GM21390 (cell line): ENCODE results near the gene CFAP43.
A peak's percentile ranks its signal among the peaks of the same experiment; 100 is the strongest.

Experiments
- ATAC-seq: cut with Tn5 transposase; IDR thresholded peaks from one replicate; pipeline ENCODE4 v1.9.1; 2021; ENCODE audit not compliant: unreplicated experiment

CFAP43 gene, protein sequence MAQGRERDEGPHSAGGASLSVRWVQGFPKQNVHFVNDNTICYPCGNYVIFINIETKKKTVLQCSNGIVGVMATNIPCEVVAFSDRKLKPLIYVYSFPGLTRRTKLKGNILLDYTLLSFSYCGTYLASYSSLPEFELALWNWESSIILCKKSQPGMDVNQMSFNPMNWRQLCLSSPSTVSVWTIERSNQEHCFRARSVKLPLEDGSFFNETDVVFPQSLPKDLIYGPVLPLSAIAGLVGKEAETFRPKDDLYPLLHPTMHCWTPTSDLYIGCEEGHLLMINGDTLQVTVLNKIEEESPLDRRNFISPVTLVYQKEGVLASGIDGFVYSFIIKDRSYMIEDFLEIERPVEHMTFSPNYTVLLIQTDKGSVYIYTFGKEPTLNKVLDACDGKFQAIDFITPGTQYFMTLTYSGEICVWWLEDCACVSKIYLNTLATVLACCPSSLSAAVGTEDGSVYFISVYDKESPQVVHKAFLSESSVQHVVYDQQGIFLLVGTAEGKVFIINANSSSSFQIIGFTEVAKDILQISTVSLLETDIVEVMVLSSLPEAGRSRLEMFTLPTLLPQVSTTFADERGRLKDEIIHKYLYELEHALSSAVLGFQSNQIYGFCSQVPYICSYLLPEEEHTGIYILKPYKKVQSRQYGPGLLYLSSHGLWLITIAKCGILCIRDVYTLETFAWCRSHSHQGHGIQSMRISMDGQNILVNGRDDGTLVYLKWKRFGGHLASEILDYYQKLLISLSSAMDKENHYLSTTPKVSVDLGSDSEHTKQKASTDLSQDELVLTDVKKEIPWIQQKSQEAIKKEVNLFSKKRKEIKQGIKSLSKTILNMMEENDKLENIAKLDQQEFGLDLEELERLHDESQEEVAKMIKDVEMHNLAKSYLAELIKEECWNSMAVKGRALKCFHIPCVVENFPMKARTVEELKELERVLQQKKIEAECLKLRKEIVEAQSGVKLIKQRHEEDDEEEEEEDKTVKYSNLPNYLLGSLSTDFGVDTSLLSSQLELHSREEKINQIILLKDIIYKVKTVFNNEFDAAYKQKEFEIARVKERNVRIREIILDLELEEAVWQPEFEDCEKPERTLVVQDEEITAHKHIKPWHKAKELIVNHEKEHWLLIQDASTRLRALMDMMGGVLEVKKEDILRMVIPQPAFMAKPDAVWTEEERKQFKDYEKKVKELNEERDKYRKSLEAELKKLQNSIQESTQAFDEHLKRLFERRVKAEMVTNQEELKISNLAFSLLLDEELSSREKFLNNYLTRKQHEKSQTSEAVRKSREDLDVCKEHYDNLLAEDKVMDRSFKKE (N-terminal part only)

DNA sequence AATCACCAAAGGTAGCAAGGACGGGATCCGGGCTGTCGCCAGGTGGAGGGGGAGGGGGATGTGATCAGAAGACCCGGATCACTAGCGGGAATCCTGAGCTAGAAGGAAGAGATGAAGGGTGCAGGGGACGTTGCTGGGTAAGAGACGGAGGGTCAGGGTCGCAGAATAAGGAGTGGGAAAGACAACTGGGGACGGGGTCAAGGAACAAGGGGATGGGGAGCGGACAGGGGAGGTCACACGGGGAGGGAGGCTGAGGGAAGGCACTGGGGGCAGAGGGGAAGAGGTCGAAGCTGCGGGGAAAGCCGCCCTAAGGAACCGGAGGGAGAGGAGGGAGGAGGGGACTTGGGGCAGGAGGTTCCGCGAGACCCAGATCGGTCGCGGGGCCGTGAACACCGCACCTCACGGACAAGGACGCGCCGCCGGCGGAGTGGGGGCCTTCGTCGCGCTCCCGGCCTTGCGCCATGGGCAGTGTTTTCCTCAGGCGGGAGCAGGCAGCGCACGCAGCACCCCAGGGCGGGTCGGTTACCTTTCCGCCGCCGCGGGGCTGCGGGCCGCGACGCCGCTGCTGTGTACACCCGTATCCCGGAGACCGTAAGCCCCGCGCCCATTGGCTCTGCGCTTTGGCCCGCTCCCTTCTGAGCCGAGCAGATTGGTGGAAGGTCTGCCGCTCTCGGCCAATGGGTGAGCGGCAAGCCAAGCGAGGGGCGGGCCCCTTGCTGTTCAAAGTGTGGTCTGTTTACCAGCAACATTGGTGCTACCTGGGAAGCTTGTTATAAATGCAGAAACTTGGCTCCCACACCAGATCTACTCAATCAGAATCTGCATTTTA, at the start of gene CFAP43:
TSS of gene CFAP43 (minus strand) at position 581 of the 829 bp plus-strand sequence. CDS start at position 463, 118 bp downstream.
- peak; percentile 100 for ATAC-seq

DNA sequence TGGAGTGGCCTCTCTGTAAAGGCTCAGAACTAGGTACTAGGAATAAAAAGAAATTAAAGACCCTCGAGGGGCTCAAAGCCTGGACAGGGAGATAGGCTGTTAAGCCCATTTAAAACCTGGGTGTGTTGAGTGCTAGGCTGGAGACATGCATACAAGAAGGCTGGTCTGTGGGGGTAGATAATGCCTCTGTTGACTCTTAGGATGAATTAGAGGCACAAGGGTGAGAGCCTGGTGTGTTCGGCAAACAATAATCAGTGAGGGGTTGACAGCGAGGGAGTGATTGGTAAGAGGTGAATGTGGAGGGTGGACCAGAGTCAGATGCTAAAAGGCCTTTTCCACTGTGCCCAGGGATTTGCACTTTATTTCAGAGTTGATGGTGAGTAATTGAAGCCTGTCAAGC, 49.5 kb upstream of the CFAP43 start:
- no peak for ATAC-seq

DNA sequence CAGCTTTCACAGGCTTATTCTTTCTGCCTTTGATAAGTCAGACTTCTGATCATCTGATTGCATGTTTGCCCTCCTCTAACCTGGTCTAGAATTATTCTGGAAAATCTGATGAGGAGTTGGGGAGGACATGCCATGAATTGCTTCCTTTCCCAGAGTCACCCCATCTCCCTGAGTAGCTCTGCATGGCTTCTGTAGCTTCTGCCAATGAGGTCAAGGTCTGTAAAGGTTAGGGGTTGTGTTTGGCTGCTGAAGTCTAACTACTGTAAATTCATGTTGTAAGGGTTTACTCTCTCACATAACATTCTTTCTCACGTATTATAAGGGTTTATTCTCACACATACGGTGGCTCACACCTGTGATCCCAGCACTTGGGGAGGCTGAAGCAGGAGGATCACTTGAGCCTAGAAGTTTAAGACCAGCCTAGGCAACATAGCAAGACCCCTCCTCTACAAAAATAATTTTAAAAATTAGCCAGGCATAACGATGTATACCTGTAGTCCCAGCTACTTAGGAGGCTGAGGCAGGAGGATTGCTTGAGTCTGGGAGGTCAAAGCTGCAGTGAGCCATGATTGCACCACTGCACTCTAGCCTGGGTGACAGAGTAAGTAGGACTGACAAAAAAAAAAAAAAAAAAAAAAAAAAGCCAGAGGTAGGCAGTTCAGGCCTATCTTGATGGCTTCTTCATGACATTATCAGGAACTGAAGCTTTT, 47.5 kb upstream of the CFAP43 start:
- ATAC-seq: no peak

DNA sequence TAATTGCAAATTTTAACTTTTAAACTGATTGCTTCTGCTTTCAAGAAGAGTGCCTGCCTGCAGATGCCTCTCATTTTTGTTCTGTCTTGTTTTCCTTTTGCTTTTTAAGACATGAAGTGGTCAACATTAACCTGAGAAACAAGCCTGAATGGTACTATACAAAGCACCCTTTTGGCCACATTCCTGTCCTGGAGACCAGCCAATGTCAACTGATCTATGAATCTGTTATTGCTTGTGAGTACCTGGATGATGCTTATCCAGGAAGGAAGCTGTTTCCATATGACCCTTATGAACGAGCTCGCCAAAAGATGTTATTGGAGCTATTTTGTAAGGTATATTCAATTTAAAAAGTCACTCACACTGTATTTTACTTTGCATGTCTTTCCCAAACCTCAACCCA, 45.6 kb upstream of the CFAP43 start:
- ATAC-seq: no peak

DNA sequence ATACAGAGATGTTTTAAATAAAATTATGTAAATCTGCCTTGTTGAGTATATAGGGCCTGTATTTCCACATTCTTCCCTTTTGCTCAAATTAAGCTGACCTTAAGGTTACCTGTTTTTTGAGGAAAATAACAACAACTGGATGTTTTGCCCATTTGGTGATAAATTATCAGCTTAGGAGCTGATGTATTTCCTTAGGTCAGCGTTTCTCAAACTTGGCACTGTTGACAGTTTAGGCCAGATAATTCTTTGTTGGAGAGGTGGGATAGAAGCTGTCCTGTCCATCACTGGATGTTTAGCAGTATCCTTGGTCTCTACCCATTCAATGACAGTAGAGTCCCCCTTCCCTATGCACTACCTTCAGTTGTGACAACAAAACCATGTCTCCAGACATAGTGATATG, 44.0 kb upstream of the CFAP43 start:
- ATAC-seq: no peak

DNA sequence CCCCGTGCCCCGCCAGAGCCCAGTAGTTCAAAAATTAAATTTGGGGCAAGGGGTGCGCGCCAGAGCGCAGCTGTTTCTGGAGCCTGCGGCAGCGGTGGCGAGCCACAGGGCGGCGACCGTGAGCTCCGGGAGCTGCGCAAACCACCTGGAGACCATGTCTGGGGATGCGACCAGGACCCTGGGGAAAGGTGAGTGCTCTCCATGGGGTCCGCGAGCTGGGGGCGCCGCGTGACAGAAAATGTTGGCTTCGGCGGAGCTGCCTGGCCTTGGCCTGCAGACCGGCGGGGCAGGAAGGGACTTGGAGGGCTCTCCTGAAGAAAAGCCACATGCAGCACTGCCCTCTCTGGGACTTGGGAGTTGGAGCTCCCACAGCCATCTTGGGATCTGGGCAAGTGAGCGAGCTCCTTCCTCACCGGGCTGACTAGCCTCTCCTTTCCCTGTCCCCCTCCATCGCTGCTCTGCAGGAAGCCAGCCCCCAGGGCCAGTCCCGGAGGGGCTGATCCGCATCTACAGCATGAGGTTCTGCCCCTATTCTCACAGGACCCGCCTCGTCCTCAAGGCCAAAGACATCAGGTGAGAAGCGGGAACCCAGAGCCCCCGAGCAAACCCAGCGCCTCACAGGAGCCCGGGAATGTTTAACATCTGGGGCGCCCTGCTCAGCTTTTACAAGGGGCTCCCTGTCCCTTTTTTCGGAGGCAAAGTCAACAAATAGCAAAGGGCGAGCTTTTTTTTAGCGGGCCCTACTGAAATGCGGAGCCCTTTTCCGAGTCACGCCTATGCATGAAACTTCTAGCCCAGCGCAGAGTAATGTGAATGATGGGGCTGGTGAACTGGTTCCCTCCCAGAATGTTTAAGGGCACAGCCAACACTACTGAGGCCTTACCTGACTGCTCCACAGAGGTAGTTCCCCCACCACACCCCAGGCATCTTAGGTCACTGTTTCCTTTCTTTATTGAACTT, 42.9 kb upstream of the CFAP43 start:
- ATAC-seq: peak; percentile 92

DNA sequence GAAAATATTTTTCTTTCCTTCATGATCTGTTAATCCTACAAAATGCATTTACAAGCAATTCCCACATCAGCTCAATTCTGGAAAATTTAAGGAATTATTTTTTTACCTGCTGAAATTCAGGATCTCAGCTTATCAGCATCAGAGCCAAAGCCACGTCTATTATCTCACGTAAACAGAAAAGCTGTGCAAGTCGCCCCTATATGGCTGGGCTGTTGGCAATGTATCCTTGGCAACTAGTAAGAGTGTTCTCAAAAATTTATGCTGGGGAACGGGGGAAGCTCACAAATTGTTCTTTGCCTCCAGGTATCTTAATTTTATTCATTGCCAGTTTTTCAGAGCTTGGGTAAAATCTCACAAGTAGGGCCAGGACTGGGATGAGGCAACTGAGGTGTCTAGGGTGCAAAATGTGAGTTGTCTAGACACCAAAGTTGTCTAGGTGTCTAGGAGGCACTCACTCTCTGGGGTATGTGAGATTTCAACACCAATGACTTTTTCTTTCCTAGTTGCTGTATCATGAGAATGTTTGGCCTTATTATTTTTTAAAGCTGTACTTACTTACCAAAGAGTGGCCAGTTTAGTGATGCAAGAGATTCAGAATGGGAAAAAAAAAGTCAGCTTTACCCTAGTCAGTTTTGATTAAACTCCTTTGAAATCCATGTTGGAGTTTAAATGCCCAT, 41.9 kb upstream of the CFAP43 start:
- no peak for ATAC-seq

DNA sequence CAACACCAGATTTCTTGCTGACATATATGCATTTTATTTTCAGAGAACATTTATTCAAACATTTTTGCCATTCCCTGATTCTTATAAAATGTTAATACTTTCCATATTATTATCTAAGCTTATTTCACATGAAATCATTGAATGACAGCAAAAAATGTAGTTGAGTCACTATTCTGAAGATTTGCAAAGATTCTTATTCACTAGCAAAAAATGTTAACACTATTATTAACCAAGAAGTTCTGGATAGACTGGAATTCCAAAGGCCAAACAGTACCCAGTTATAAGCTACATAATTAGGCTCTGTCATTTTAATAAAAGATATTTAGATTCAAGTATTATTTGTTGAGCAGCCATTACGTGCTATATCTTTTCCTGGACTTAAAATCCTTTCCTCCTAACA, 41.1 kb upstream of the CFAP43 start:
- no peak for ATAC-seq

DNA sequence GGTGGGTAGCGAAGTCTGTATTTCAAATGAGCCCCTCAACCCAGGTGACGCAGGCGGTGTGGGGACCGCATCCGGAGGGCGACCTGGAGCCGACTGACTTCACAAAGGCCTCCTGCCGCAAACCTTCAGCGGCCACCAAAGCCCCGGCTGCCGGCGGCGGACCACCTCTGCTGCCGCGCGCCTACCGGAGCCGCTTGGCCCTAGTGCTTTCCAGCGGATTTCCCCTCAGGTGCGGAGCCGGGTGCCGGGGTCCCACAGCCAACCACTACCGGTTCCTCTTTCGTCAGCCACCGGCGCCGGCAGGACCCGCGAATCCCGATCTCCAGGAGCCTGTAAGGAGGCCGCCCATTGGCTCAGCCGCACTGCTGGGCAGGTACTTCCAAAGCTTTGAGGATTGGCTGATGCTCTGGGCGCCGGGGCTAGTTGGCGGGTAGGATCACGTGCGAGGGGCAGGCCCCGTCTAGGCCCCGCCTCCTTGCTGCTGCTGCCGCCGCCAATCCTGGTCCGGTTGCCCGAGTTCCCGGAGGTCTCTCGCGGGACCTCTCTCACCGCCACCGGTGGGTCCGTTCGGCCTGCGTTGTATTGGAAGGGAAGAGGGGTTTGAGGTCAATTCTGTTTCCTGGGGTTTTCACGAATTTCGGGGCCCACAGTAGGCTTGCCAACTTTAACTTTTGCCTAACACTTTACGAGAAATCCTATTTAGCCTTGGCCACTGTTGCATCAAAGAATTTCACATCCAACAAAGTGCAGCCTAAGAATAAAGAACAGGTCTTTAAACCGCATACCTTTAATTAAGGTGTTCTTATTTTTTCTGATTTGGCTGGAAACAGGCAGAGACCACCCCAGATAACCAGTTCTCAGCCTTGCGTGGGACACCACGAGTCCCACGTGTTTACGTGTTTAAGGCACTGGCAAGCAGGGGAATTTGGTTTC, 36.8 kb upstream of the CFAP43 start, which contains the start of gene GSTO2:
TSS of gene GSTO2 (plus strand) at position 472 of the 933 bp plus-strand sequence. CDS start 5,732 bp downstream, outside the sequence.
- ATAC-seq: peak; percentile 99

DNA sequence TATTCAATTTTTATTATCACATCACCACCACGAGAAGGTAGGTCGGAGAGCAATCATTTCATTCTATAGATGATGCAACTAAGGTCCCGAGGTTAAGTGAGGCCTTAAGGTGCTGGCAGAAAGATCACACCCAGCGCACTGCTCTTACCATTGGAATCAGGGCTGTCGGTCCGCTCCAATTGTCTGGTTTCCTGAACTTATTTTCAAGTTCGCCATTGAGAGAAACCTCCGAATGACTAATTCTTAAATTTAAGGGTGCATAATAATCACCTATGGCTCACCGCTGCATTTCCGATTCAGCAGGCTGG, 36.2 kb upstream of the CFAP43 start:
- ATAC-seq: no peak

DNA sequence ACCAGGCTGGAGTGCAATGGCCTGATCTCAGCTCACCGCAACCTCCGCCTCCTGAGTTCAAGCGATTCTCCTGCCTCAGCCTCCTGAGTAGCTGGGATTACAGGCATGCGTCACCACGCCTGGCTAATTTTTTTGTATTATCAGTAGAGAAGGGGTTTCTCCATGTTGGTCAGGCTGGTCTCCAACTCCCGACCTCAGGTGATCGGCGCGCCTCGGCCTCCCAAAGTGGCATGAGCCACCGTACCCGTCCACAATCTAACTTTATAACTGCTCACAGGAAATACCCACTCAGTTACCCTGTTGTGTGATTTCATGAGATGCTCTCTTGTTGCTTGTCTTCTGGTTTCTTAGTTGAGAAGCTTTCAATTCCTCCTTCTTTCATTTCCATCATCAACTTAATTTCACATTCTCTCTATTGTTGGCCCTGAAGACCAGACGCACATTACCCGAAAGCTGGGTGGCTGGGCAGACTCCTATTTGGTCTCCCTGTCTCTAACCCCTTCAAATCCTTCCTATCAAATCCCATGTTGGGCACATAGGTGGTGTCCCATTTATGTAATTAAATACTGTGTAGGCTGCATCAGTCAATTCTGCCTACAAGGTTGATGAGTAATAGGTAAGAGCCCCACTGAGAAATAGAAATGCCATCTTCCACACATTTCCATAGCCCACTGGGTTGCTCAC, 35.7 kb upstream of the CFAP43 start:
- ATAC-seq: no peak

DNA sequence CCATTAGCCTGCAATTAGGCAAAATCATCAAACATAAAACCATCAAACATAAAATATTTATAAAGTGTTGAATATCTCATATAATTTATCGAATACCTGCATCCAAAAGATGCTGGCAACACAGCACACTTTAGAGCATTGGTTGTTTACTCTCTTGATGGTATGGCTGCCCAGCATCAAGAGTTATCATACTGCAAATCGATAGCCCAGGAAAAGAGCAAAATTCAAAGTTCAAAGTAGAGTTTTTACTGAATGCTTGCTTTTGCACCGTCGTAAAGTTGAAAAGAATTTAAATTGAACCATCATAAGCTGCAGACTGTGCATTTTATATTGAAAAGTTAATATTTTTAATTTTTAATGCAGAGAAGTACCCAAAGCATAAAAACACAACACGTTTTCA, 32.6 kb upstream of the CFAP43 start:
- no peak for ATAC-seq

DNA sequence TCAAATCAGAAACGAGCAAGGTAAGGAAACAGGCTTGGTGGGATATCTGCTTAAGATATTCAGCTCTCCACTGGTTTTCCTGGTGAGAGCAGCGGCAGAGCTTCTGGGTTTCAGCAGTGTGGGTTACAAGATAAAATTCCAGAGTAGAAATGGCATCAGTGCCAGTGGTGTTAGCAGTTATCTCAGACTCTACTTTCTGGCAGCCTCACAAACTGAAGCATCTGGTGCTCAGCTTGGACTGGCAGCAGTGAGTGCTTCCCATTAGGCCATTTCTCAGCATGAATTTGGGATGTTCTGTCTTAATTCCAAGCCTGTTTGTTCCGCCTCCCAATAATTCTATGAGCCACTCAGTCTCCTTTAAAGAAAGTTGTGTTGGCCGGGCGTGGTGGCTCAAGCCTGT, 29.9 kb upstream of the CFAP43 start:
- ATAC-seq: no peak

DNA sequence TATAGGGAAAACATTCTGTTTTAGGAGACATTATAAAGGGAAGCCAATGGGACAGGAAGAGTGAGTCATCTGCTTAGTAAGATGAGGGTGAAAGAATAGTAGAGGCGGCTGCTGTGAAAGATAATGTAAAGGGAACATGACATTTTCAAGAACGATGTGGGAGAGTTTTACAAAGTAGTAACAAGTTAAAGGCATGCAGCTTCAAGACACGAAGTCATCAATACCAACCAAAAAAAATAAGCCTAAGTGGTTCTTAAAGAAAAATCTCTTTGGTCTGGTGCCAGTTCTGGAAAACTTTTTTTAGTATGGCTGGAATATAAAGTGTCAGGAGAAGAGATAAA, 28.6 kb upstream of the CFAP43 start:
- no peak for ATAC-seq

DNA sequence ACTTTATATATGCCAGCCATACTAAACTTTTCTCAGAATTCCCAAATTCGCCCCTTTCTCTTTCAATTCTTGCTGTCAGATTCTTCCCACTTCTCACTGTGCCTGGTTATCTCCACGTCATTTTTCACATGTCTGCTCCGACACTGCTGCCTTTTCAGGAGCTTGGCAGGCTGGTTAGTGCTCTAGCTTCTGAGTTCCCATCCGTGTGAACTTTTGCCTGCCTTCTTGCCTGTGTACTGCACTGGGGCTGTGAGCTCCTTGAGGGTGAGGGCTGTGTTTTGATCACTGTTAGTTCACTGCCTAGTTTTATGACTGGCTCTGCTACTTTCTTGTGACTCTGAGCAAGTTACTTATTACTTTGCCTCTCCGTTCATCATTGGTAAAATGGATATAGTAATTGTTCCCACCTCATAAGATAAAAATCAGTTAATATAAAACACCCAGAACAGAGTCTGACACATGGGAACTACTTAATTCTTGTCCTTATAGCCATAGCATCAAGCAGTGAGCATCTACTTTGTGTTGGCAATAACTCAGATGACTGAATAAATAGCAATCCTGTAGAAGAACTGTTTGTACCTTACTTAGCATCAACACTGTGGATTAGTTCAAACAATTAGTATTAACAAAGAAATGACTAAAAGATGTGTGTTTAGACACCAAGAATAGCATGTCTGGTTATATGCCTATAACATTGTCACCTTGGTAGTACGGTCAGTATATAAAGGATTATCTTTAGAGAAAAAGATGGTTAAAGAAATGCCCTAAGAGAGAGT, 28.0 kb upstream of the CFAP43 start:
- no peak for ATAC-seq

DNA sequence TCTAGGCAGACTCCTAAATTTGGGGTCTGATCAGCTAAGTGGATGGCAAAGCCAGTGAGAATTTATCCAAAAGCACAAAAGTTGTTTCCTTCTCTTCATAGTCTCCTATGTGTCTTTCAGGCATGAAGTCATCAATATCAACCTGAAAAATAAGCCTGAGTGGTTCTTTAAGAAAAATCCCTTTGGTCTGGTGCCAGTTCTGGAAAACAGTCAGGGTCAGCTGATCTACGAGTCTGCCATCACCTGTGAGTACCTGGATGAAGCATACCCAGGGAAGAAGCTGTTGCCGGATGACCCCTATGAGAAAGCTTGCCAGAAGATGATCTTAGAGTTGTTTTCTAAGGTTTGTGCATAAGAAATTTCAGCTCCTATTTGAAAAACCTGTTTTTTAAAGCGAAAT, 27.3 kb upstream of the CFAP43 start:
- ATAC-seq: no peak
